Measurements from ENCODE around the gene OLFM1. TPM values are rescaled to one million over a fixed set of nuclear protein-coding genes. Genes with fewer than 3 reads are reported as not detected.

The OLFM1 gene
- polyA plus RNA-seq, 1 experiment, result 1.5 TPM

DNA sequence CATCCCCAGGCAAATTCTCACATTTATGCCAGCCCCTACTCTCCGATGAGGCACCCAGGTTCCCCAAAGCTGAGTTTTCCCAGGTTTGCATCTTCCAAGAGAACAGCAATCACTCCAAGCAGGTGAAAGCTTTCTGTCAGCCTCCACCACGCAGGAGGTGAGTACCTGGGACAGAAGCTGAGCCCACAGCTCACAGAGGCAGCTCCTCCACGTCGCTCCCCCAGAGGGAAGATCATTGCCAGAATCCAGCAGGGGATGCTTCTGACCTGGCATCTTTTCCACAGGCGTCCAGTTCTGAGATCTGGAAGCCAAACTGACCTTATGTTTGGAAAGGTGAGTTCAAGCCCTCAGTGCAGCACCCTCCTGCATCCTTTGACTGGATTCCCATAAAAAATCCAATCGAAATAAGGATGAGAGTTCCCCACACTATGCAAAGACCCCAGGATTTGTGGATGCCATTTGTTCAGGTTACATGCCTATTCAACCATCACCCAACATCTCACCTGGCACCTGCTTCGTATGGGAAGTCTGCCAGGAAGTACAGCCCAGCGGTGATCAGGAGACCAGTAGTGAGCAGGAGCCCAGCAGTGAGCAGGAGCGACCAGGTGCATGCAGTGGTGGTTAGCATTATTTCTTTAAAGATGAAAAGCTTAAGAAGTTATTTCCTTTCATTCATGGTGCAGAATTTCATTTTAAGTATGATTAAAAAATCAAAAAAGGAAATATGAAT lies 47.4 kb upstream of the OLFM1 start:
- Histone ChIP-seq H3K36me3 (ENCODE audit: control insufficient read depth, insufficient read depth, low read length) (no peaks in the 10 kb centered on the region), H3K27me3 (ENCODE audit: control insufficient read depth, insufficient read depth, low read length) (no peaks in the 10 kb centered on the region; the same call in 1 of the 2 replicates), H3K4me3 (ENCODE audit: low read depth, low read length) (no peak overlapping the region)
- TF ChIP-seq, protein P1, sequence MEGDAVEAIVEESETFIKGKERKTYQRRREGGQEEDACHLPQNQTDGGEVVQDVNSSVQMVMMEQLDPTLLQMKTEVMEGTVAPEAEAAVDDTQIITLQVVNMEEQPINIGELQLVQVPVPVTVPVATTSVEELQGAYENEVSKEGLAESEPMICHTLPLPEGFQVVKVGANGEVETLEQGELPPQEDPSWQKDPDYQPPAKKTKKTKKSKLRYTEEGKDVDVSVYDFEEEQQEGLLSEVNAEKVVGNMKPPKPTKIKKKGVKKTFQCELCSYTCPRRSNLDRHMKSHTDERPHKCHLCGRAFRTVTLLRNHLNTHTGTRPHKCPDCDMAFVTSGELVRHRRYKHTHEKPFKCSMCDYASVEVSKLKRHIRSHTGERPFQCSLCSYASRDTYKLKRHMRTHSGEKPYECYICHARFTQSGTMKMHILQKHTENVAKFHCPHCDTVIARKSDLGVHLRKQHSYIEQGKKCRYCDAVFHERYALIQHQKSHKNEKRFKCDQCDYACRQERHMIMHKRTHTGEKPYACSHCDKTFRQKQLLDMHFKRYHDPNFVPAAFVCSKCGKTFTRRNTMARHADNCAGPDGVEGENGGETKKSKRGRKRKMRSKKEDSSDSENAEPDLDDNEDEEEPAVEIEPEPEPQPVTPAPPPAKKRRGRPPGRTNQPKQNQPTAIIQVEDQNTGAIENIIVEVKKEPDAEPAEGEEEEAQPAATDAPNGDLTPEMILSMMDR (IDR thresholded peaks at IDR 0.05; ENCODE audit: insufficient read depth, low read depth, low read length), result no peak
- POLR2A ChIA-PET, result no interaction called here
- DNase-seq (ENCODE audit: low read depth), result no peak
- CTCF ChIA-PET, result no interaction called here

DNA sequence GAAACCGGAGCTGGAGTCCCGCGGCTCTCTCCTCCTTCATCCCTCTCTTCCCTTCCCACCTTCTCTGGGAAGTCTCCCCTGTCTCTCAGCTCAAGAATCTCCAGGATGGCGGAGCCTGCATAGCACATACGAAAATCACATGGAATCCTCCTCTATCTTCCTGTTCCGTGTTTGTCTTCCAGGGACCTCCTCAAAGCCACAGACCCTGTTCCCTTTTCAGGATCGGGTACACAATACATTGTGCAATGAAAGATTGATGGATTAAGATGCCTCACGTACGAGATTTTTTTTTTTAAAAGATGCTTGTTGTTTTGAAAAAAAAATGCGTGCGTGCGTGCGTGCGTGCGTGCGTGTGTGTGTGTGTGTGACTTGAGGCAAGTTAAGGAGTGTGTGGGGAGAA lies 46.6 kb upstream of the OLFM1 start:
- H3K27me3 ChIP-seq (ENCODE audit: control insufficient read depth, insufficient read depth, low read length), result no peaks in the 10 kb centered on the region; the same call in 1 of the 2 replicates

DNA sequence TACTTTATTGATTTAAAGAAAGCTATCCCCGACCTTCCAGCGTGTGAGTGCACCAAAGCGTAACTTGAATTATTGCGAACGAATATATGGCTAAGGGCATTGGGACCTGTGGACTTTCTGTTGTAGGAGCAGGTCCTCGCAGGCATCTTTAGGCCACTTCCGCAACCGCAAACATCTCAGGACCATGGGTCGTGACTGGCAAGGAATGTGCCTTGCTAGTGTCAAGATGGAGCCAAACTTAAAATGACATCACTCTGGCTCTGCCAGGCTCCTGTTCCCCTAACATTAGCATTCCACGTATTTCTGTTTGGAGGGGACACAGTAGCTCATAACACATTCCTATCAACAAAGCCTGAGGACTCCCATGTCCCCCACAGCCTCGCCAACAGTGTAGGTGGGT lies 44.1 kb upstream of the OLFM1 start:
- no peaks in the 10 kb centered on the region; the same call in 1 of the 2 replicates for H3K27me3 ChIP-seq (ENCODE audit: control insufficient read depth, insufficient read depth, low read length)
- DNase-seq (ENCODE audit: low read depth), result no peak
- H3K36me3 ChIP-seq (ENCODE audit: control insufficient read depth, insufficient read depth, low read length), result no peaks in the 10 kb centered on the region
- TF ChIP-seq, protein P1 (IDR thresholded peaks at IDR 0.05; ENCODE audit: insufficient read depth, low read depth, low read length), result no peak
- H3K4me3 ChIP-seq (ENCODE audit: low read depth, low read length), result no peak overlapping the region
- CTCF ChIA-PET, result interaction anchor here (1.1 kb wide), 1 partner anchor 13 kb away, joined by 3 read pairs; no protein-coding TSS in a partner anchor
- POLR2A ChIA-PET, result no interaction called here

More for the DNA sequence above, 46.6 kb upstream of the OLFM1 start:
- H3K4me3 ChIP-seq (ENCODE audit: low read depth, low read length), result no peak overlapping the region
- ChIA-PET CTCF (no interaction called here), POLR2A (no interaction called here)
- TF ChIP-seq, protein P1 (IDR thresholded peaks at IDR 0.05; ENCODE audit: insufficient read depth, low read depth, low read length), result no peak
- DNase-seq (ENCODE audit: low read depth), result no peak
- H3K36me3 ChIP-seq (ENCODE audit: control insufficient read depth, insufficient read depth, low read length), result no peaks in the 10 kb centered on the region

DNA sequence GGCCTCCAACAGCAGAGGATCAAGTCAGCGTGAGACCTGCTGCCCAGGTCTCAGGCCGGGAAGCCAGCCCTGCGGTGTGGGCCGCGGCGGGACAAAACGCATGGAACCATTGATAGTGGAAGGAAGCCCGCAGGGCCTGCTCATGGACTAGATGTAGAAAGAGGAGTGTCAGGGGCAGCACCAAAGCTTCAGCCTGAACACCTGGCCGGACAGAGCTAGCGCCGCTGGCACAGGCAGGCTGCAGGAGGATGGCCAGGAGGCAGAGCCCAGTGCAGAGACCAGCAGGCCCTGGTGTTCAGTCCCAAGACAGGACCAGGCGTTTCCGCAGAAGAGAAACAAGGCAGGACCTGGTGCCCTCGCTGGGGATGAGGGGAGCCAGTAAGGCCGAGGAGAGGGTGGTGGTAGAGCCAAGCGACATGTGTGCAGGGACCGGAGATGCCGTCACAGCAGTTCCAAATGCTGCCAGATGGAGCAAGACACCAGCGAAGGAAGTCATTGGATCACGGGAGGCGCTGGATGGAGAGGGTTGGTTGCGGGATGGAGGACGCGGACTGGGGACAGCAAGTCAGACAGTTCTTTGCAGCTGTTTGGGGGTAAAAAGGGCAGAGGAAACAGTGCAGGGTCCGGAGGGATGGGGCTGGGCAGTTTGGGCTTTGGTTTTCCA lies 42.1 kb upstream of the OLFM1 start:
- CTCF ChIA-PET, result interaction anchor here (1.1 kb wide), 1 partner anchor 14 kb away, joined by 3 read pairs; no protein-coding TSS in a partner anchor
- Histone ChIP-seq H3K36me3 (ENCODE audit: control insufficient read depth, insufficient read depth, low read length) (no peaks in the 10 kb centered on the region), H3K4me3 (ENCODE audit: low read depth, low read length) (no peak overlapping the region), H3K27me3 (ENCODE audit: control insufficient read depth, insufficient read depth, low read length) (no peaks in the 10 kb centered on the region; the same call in 1 of the 2 replicates)
- DNase-seq (ENCODE audit: low read depth), result no peak
- POLR2A ChIA-PET, result no interaction called here
- TF ChIP-seq, protein P1 (IDR thresholded peaks at IDR 0.05; ENCODE audit: insufficient read depth, low read depth, low read length), result no peak

DNA sequence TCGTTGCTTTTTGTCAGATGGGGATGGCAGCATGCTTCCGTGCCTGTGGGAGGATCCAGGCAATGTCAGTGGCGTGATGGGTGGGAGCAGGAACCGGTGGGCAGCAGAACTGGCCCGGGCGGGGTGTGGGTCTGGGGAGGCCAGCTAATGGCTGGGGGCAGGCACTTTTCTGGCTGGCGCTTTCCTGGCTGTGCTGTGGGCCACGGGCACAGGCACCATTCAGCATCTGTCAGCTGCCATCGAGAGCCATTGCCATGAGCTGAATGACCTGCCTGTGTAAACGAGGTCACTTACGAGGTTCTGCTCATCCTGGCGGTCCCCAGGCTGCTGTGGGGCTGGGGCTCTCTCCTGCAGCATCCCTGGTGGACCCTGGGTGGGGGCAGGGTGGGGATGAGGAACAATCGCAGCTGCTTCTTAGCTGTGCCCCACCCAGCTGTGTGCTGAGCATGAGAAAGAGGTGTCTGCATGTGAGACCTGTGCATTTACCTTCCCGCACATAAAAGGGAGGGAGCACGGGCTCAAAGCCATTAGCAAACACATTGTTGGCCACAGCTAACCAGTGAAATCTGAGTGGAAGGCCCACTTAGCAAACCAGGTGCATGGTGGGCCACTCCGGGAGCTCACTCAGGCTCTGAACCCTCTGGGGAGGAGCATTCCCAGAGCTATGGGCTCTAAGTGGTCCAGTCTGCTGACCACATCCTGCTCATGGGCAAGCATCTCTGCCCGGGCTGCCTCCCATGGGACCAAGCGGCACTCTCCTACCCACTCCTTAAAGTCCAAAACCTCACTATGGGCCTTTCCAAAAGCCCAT lies 41.3 kb upstream of the OLFM1 start:
- H3K36me3 ChIP-seq (ENCODE audit: control insufficient read depth, insufficient read depth, low read length), result no peaks in the 10 kb centered on the region
- H3K4me3 ChIP-seq (ENCODE audit: low read depth, low read length), result no peak overlapping the region
- CTCF ChIA-PET, result interaction anchor here (1.1 kb wide), 1 partner anchor 13 kb away, joined by 3 read pairs; no protein-coding TSS in a partner anchor
- TF ChIP-seq, protein P1 (IDR thresholded peaks at IDR 0.05; ENCODE audit: insufficient read depth, low read depth, low read length), result no peak
- H3K27me3 ChIP-seq (ENCODE audit: control insufficient read depth, insufficient read depth, low read length), result no peaks in the 10 kb centered on the region; the same call in 1 of the 2 replicates
- no peak for DNase-seq (ENCODE audit: low read depth)
- POLR2A ChIA-PET, result no interaction called here
